LNCAP (cell line): ENCODE data around the gene MYCBP2.

ENCODE experiments used
- CTCF ChIP-seq: fragments of 450-650 bp; IDR thresholded peaks from 2 replicates; pipeline ENCODE4 v1.5.1; 2017; ENCODE audit warnings: mild to moderate bottlenecking

MYCBP2 gene

DNA sequence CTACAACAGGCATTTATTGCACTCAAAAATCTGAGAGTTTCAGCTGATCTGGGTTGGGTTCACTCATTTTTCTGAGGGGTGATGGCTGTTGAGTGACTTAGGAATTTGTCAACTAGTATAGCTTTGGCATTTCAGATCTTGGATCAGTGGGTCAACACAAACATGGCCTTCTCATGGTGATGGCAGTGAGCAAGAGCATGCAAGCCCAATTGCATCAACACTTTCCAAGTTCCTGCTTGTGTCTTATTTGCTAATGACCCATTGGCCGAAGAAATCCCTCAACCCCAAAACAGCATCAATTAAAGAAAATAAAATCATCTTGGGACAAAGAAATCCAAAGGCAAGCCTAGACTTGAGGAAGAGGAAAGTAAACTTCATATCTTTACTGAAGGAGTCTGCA lies 23.9 kb upstream of the MYCBP2 start:
- no peak for TF ChIP-seq CTCF

DNA sequence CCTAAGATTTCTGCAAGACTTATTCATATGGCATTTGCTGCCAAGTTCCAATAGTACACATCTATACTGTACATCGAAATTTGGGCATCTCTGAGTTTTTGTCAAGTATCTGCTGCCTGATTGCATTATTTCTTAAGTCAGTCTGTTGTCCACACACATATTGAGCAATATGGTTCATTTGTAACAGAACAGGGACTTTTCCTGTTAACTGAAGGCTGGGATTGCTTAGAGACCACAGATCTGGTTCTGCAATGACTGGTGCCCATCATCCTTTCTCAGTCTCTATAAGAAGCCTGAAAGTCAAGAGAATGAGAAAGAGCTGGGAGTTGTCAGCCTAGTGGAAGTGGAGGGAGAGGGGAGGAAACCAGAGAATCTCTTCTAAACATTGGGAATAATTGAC lies 22.5 kb upstream of the MYCBP2 start:
- no peak for TF ChIP-seq CTCF

GRCh38 chr13:77345150-77345780 lies 18.4 kb upstream of the MYCBP2 start:
- TF ChIP-seq CTCF, result no peak

- no peak for TF ChIP-seq CTCF
Observed at GRCh38 chr13:77343841-77344240, 16.9 kb upstream of the MYCBP2 start.

DNA sequence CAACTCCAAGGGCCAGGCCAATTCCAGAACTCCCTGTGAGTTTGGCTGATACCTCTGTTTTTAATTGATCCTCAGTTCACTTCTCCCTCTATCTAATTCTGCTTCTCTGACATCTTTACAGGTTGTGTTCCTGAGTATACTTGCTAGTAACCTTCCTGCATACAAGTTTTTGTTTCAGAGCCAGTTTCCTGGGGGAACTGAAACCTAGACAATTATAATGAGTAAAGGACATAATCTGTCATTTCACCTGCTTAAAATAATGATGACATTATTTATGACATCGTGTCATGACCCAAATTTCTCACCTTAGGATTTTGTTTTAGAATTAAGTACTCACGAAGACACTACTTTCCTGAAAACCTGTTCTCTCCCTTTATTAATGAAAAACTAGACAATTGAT lies 12.5 kb upstream of the MYCBP2 start:
- no peak for TF ChIP-seq CTCF

DNA sequence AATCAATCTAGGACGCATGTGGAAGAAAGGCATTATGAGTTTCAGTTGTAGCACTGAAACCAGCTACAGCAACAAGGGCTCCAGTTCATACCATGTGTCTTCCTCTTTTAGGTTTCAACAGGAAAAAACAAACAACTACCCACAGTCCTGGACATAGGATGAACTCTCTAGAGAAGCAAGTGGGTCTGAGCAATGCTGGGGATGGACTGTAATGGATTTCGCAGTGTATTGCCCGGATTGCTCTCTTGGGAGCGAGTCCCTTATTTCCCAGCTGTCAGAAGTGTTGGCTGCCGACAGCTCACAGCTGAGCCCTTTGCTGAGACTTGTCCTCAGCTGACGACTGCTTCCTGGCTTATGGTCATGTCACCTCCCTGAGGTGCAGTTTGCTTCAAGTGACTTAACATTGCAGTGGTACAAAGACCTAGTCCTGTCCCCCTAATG lies 12.1 kb upstream of the MYCBP2 start:
- no peak for TF ChIP-seq CTCF

- no peak for TF ChIP-seq CTCF
Observed at GRCh38 chr13:77338329-77338728, 11.4 kb upstream of the MYCBP2 start.

DNA sequence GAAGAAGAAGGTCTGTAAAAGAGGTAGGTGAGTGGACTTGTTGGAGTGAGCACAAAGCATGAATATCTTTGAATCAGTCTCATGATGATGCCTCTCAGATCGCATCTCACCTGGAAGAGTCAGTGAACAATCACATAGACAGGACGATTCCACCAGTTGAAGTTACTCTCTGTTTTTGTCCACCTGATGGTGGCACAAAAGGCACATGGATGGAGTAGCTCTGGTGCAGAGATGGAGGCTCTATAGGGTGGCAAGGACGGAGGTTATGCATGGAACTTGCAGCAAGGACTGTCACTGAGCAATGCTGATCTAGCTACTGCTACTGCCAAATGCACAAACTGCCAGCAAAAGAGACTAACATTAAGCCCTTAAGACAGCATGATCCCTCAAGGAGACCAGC lies 10.3 kb upstream of the MYCBP2 start:
- TF ChIP-seq CTCF, result no peak
